B cell (primary cell): ENCODE results near the gene EMX2. TPM values are rescaled to one million over a fixed set of nuclear protein-coding genes. Genes with fewer than 3 reads are reported as not detected.

Experiments used
- ATAC-seq: fragments of 200-7000 bp; cut with Tn5 transposase; one replicate; pipeline ENCODE4 v1.10.0; 2021; ENCODE audit warnings: low read depth, mild to moderate bottlenecking, moderate number of reproducible peaks, moderate library complexity
- CTCF ChIA-PET: fragments of 350-600 bp; sonication (Branson Sonifier 250); formaldehyde crosslinking; loops from one replicate; lab custom pipeline; 2021; ENCODE audit warnings: antibody characterized with exemption, inconsistent platforms; lab: Charles Lee
- POLR2A ChIA-PET: fragments of 350-600 bp; sonication (Branson Sonifier 250); formaldehyde crosslinking; loops from one replicate; lab custom pipeline; 2021; ENCODE audit warnings: antibody characterized with exemption; lab: Charles Lee
- DNase-seq: peaks from one replicate; pipeline ENCODE4 v3.0.0; 2013
- H2AFZ ChIP-seq: 2 replicates; pipeline ENCODE4 v1.6.1; 2012; ENCODE audit warnings: mild to moderate bottlenecking, low read depth, low read length; ENCODE audit not compliant: insufficient read depth, poor library complexity, severe bottlenecking
- H3K27ac ChIP-seq, 2 donors: 1 replicate in 1 of 2; 2 replicates in 1 of 2; pipeline ENCODE4 v1.5.1; 2012 to 2013; ENCODE audit warnings: low read length in 2 of 2, mild to moderate bottlenecking in 2 of 2, moderate library complexity in 1 of 2
- H3K27me3 ChIP-seq, 4 experiments: fragments of 200-600 bp in 1 of 4; sonication (generic) in 1 of 4; replicated peaks in 1 of 4; 1 replicate in 2 of 4; 2 replicates in 2 of 4; pipeline versions ENCODE4 v1.6.1 to v1.7.0; 2013 to 2016; ENCODE audit warnings: low read length in 3 of 4, mild to moderate bottlenecking in 2 of 4, mixed read lengths in 1 of 4, moderate library complexity in 1 of 4; ENCODE audit not compliant: insufficient read depth in 4 of 4, control insufficient read depth in 3 of 4; ENCODE audit errors: control extremely low read depth in 1 of 4
- H3K36me3 ChIP-seq, 2 experiments: replicated peaks in 1 of 2; 1 replicate in 1 of 2; 2 replicates in 1 of 2; pipeline versions ENCODE4 v1.6.1 to v1.7.1; 2013; ENCODE audit warnings: low read length in 1 of 2; ENCODE audit not compliant: insufficient read depth in 2 of 2, control insufficient read depth in 1 of 2; ENCODE audit errors: control extremely low read depth in 1 of 2, extremely low read depth in 1 of 2
- H3K4me1 ChIP-seq, 2 donors: fragments of 200-600 bp in 1 of 2; sonication (generic) in 1 of 2; 1 replicate in 1 of 2; 2 replicates in 1 of 2; pipeline versions ENCODE4 v1.5.1 to v1.6.1; 2013 to 2017; ENCODE audit warnings: low read length in 2 of 2; ENCODE audit not compliant: control insufficient read depth in 2 of 2, insufficient read depth in 2 of 2
- H3K4me2 ChIP-seq: replicated peaks from 2 replicates; pipeline ENCODE3; 2012; ENCODE audit warnings: mild to moderate bottlenecking, low read depth, low read length; ENCODE audit not compliant: poor library complexity, severe bottlenecking
- H3K4me3 ChIP-seq, 5 experiments: fragments of 200-600 bp in 1 of 5; sonication (generic) in 1 of 5; 1 replicate in 3 of 5; 2 replicates in 2 of 5; pipeline versions ENCODE4 v1.5.1 to v1.7.0; 2011 to 2016; ENCODE audit warnings: low read length in 4 of 5, mild to moderate bottlenecking in 4 of 5, low read depth in 2 of 5, control low read depth in 1 of 5, moderate library complexity in 1 of 5; ENCODE audit not compliant: insufficient read depth in 1 of 5; ENCODE audit errors: control extremely low read depth in 1 of 5, extremely low read depth in 1 of 5
- H3K79me2 ChIP-seq: fragments of 200-600 bp; sonication (generic); one replicate; pipeline ENCODE4 v1.6.0; 2016; ENCODE audit warnings: low read length; ENCODE audit not compliant: control insufficient read depth, insufficient read depth
- H3K9ac ChIP-seq: fragments of 200-600 bp; sonication (generic); 2 replicates; pipeline ENCODE4 v1.6.1; 2017; ENCODE audit warnings: mild to moderate bottlenecking, low read length, moderate library complexity
- H3K9me3 ChIP-seq, 3 donors: one replicate each; pipeline versions ENCODE4 v1.6.1 to v1.7.1; 2013; ENCODE audit warnings: low read length in 2 of 3; ENCODE audit not compliant: control insufficient read depth in 2 of 3, insufficient read depth in 1 of 3; ENCODE audit errors: control extremely low read depth in 1 of 3
- H4K20me1 ChIP-seq: 2 replicates; pipeline ENCODE4 v1.6.0; 2012; ENCODE audit warnings: mild to moderate bottlenecking, low read length; ENCODE audit not compliant: insufficient read depth, control insufficient read depth, poor library complexity, severe bottlenecking
- H3K27ac Mint-ChIP-seq: one replicate; pipeline ENCODE4 v1.8.0; 2021; ENCODE audit warnings: mixed read lengths
- H3K27me3 Mint-ChIP-seq: one replicate; pipeline ENCODE4 v1.8.0; 2021; ENCODE audit warnings: mixed read lengths
- H3K4me1 Mint-ChIP-seq: one replicate; pipeline ENCODE4 v1.8.0; 2021; ENCODE audit warnings: mixed read lengths
- H3K4me3 Mint-ChIP-seq: one replicate; pipeline ENCODE4 v1.8.0; 2021; ENCODE audit warnings: mixed read lengths
- H3K9me3 Mint-ChIP-seq: one replicate; pipeline ENCODE4 v1.8.0; 2022; ENCODE audit warnings: mixed read lengths; ENCODE audit not compliant: insufficient read depth
- EZH2 ChIP-seq: IDR thresholded peaks from 2 replicates; pipeline ENCODE4 v1.6.1; 2012; ENCODE audit warnings: borderline replicate concordance, low read depth, mild to moderate bottlenecking, moderate library complexity, low read length; ENCODE audit not compliant: insufficient read depth, poor library complexity, severe bottlenecking
- WGBS: methylation state at CpG from one replicate; pipeline ENCODE4 v1.1.5; 2013; ENCODE audit warnings: missing lambda C conversion rate; ENCODE audit not compliant: insufficient coverage; 5-methylcytosine and 5-hydroxymethylcytosine counted together
- intact Hi-C: fragments of 100-400 bp; cut with micrococcal nuclease; formaldehyde crosslinking; loops from one replicate; pipeline ENCODE4 v1.10.0; 2022
- polyA plus RNA-seq: library from polyadenylated mRNA; depleted of rRNA; stranded (reverse); fragments of >200 nt; gene quantifications from 2 replicates; pipeline ENCODE4 v1.2.3, GENCODE V29; 2012
- total RNA-seq, 2 donors: library from RNA; stranded (reverse); fragments of 120-200 nt in 1 of 2; gene quantifications; 1 replicate in 1 of 2; 2 replicates in 1 of 2; pipeline versions ENCODE4 v1.2.3 to v1.2.4, GENCODE V29; 2013 to 2022
- TF ChIP-seq, protein P1 (sequence below): fragments of 200-600 bp; IDR thresholded peaks from one replicate; pipeline ENCODE4 v1.8.0; 2022; ENCODE audit warnings: antibody characterized with exemption, mild to moderate bottlenecking

EMX2 gene
- total and polyA plus RNA-seq, 2 donors (not counting 1 experiment from before 2014, with no cell fraction given): not detected

DNA sequence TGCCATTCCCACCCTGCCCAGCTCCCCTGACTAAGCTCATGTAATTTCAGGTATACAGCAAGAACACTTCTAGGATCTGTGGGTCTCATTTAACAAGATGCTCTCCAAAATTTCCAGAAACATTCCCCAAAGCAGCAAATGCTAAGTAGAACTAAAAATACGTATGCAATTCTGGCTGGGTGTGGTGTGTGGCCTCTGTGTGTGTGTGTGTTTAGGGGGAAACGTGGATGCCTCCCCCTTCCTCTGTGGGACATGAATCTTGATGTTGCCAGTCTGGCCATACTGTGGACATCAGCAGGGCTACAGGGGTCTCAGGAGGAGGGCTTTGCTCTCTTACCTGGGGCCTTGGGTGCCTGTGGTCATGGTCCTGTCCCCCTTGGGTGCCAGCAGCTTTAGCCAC, 18.4 kb downstream of the EMX2 start:
- intact Hi-C loops: no loop called here
- Histone ChIP-seq H3K27me3 (peaks cover 0 to 19% (median 0%) of the 10 kb centered on the region in 4 experiments), H3K4me1 (no peaks in the 10 kb centered on the region), H4K20me1 (no peaks in the 10 kb centered on the region), H3K9me3 (peaks cover 0 to 4% (median 0%) of the 10 kb centered on the region in 3 donors), H3K27ac (no peak overlapping the region), H2AFZ (no peak overlapping the region), H3K4me2 (no peak overlapping the region), H3K4me3 (no peak overlapping the region), H3K9ac (no peak overlapping the region), H3K36me3 (no peaks in the 10 kb centered on the region), H3K79me2 (no peaks in the 10 kb centered on the region)
- ChIA-PET POLR2A (no interaction called here), CTCF (interaction anchor here (1.3 kb wide), 1 partner anchor 64 kb away, joined by 3 read pairs; no protein-coding TSS in a partner anchor)
- Mint-ChIP-seq H3K4me3 (no peak overlapping the region), H3K27me3 (peaks cover 27% of the 10 kb centered on the region), H3K9me3 (no peaks in the 10 kb centered on the region), H3K27ac (no peak overlapping the region), H3K4me1 (no peaks in the 10 kb centered on the region)
- ATAC-seq (no peak), DNase-seq (no peak)
- TF ChIP-seq EZH2: no peak
- TF ChIP-seq, protein P1, sequence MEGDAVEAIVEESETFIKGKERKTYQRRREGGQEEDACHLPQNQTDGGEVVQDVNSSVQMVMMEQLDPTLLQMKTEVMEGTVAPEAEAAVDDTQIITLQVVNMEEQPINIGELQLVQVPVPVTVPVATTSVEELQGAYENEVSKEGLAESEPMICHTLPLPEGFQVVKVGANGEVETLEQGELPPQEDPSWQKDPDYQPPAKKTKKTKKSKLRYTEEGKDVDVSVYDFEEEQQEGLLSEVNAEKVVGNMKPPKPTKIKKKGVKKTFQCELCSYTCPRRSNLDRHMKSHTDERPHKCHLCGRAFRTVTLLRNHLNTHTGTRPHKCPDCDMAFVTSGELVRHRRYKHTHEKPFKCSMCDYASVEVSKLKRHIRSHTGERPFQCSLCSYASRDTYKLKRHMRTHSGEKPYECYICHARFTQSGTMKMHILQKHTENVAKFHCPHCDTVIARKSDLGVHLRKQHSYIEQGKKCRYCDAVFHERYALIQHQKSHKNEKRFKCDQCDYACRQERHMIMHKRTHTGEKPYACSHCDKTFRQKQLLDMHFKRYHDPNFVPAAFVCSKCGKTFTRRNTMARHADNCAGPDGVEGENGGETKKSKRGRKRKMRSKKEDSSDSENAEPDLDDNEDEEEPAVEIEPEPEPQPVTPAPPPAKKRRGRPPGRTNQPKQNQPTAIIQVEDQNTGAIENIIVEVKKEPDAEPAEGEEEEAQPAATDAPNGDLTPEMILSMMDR: no peak
- 83% methylated on average over 2 of the region's 2 CpGs for WGBS

DNA sequence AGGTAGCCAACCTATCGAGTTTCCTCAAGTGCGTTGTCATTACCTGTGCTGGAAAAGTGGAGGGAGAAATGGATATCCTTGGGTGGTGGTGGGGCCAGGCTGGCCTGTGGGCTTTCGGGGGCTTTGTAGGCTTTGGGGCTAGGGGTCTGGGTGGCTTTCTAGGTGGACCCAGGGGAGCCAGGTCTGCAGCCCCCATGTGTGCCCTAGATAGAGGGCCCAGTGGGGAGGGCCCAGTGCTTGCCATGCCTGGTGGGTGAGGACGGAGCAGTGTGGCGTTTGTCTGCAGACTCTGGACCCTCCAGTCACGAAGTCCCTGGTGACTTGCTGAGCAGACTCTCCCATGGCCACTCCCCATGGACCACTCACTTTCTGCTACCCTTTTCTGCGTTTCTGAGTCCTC, 19.7 kb downstream of the EMX2 start:
- H3K4me1 Mint-ChIP-seq: no peaks in the 10 kb centered on the region
- no peak overlapping the region for H2AFZ ChIP-seq
- H3K36me3 ChIP-seq: no peaks in the 10 kb centered on the region
- no peaks in the 10 kb centered on the region for H3K79me2 ChIP-seq
- POLR2A ChIA-PET: no interaction called here
- H3K9me3 ChIP-seq: peaks cover 0 to 4% (median 0%) of the 10 kb centered on the region in 3 donors
- H3K27ac Mint-ChIP-seq: no peak overlapping the region
- no peaks in the 10 kb centered on the region for H4K20me1 ChIP-seq
- no peak overlapping the region for H3K4me3 ChIP-seq
- ATAC-seq (no peak), DNase-seq (no peak)
- no peaks in the 10 kb centered on the region for H3K9me3 Mint-ChIP-seq
- CTCF ChIA-PET: no interaction called here
- WGBS: 77% methylated on average over 5 of the region's 7 CpGs
- intact Hi-C loops: no loop called here
- H3K9ac ChIP-seq: no peak overlapping the region
- H3K27ac ChIP-seq: no peak overlapping the region
- H3K4me2 ChIP-seq: no peak overlapping the region
- peaks cover 0 to 7% (median 0%) of the 10 kb centered on the region in 4 experiments for H3K27me3 ChIP-seq
- TF ChIP-seq, protein P1: no peak
- no peak for TF ChIP-seq EZH2
- H3K27me3 Mint-ChIP-seq: peaks cover 17% of the 10 kb centered on the region
- no peaks in the 10 kb centered on the region for H3K4me1 ChIP-seq
- no peak overlapping the region for H3K4me3 Mint-ChIP-seq
